Lower leg skin (tissue), 3 donors: ENCODE results near the gene NARS2.

Experiments
- CTCF ChIP-seq, 3 donors: fragments of 450-650 bp; IDR thresholded peaks; one replicate each; pipeline ENCODE4 v1.5.1; 2016; ENCODE audit warnings: antibody characterized with exemption in 3 of 3, mild to moderate bottlenecking in 3 of 3, moderate library complexity in 2 of 3
- POLR2A ChIP-seq, 2 donors: fragments of 450-650 bp; IDR thresholded peaks; one replicate each; pipeline ENCODE4 v1.6.1; 2016 to 2017; ENCODE audit warnings: antibody characterized with exemption in 2 of 2, mild to moderate bottlenecking in 1 of 2, moderate library complexity in 1 of 2

GRCh38 chr11:78540256-78540655 is 34.4 kb downstream of the NARS2 start:
- TF ChIP-seq CTCF (IDR thresholded peaks at IDR 0.05), result no peak
- TF ChIP-seq POLR2A (IDR thresholded peaks at IDR 0.05), result no peak
